Measurements from ENCODE around the gene SLC6A9. TPM values are rescaled to one million over a fixed set of nuclear protein-coding genes. Genes with fewer than 3 reads are reported as not detected.

SLC6A9 gene
- total RNA-seq, 1 donor from 2014 or later: 51.6 TPM

- Mint-ChIP-seq H3K4me3 (ENCODE audit: unreplicated experiment) (no peak overlapping the region), H3K27ac (ENCODE audit: unreplicated experiment) (no peak overlapping the region), H3K9me3 (ENCODE audit: unreplicated experiment) (no peaks in the 10 kb centered on the region), H3K27me3 (ENCODE audit: unreplicated experiment) (no peaks in the 10 kb centered on the region), H3K36me3 (ENCODE audit: unreplicated experiment) (peaks cover 22% of the 10 kb centered on the region), H3K4me1 (ENCODE audit: unreplicated experiment) (no peaks in the 10 kb centered on the region)
- no peak for TF ChIP-seq CTCF (IDR thresholded peaks at IDR 0.05)
- DNase-seq (ENCODE audit: extremely low spot score, unreplicated experiment): no peak
Measured at GRCh38 chr1:43957407-43958040, 73.7 kb downstream of the SLC6A9 start.

DNA sequence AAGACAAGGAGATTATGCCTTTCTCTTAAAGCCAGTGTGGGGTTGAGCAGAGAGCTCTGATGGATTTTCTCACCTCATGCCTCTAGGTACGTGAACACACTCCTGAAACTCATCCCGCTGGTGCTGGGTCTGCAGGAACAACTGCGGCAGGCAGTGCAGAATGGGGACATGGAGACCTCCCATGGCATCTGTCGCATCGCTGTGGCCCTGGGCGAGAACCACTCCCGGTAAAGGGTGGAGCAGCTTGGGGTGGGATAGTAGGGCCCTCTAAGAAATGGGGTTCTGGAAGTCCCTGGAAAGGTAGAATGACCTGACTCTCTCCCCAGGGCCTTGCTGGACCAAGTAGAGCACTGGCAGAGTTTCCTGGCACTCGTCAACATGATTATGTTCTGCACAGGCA lies 75.0 kb downstream of the SLC6A9 start:
- H3K9me3 Mint-ChIP-seq (ENCODE audit: unreplicated experiment): no peaks in the 10 kb centered on the region
- peaks cover 17% of the 10 kb centered on the region for H3K36me3 Mint-ChIP-seq (ENCODE audit: unreplicated experiment)
- no peak for TF ChIP-seq CTCF (IDR thresholded peaks at IDR 0.05)
- H3K4me1 Mint-ChIP-seq (ENCODE audit: unreplicated experiment): no peaks in the 10 kb centered on the region
- no peak overlapping the region for H3K27ac Mint-ChIP-seq (ENCODE audit: unreplicated experiment)
- H3K27me3 Mint-ChIP-seq (ENCODE audit: unreplicated experiment): no peaks in the 10 kb centered on the region
- DNase-seq (ENCODE audit: extremely low spot score, unreplicated experiment): no peak
- no peak overlapping the region for H3K4me3 Mint-ChIP-seq (ENCODE audit: unreplicated experiment)

- no peak overlapping the region for H3K27ac Mint-ChIP-seq (ENCODE audit: unreplicated experiment)
- no peaks in the 10 kb centered on the region for H3K27me3 Mint-ChIP-seq (ENCODE audit: unreplicated experiment)
- H3K4me3 Mint-ChIP-seq (ENCODE audit: unreplicated experiment): no peak overlapping the region
- no peak for TF ChIP-seq CTCF (IDR thresholded peaks at IDR 0.05)
- H3K9me3 Mint-ChIP-seq (ENCODE audit: unreplicated experiment): no peaks in the 10 kb centered on the region
- H3K4me1 Mint-ChIP-seq (ENCODE audit: unreplicated experiment): no peaks in the 10 kb centered on the region
- H3K36me3 Mint-ChIP-seq (ENCODE audit: unreplicated experiment): peaks cover 23% of the 10 kb centered on the region
- no peak for DNase-seq (ENCODE audit: extremely low spot score, unreplicated experiment)
Measured at GRCh38 chr1:43954036-43954435, 77.2 kb downstream of the SLC6A9 start.

- Mint-ChIP-seq H3K9me3 (ENCODE audit: unreplicated experiment) (no peaks in the 10 kb centered on the region), H3K4me1 (ENCODE audit: unreplicated experiment) (peaks cover 7% of the 10 kb centered on the region), H3K36me3 (ENCODE audit: unreplicated experiment) (peaks cover 19% of the 10 kb centered on the region), H3K27ac (ENCODE audit: unreplicated experiment) (no peak overlapping the region), H3K4me3 (ENCODE audit: unreplicated experiment) (no peak overlapping the region), H3K27me3 (ENCODE audit: unreplicated experiment) (no peaks in the 10 kb centered on the region)
- TF ChIP-seq CTCF (IDR thresholded peaks at IDR 0.05): no peak
- no peak for DNase-seq (ENCODE audit: extremely low spot score, unreplicated experiment)
Measured at GRCh38 chr1:43953361-43953760, 77.9 kb downstream of the SLC6A9 start.

- no peak overlapping the region for H3K27ac Mint-ChIP-seq (ENCODE audit: unreplicated experiment)
- peaks cover 12% of the 10 kb centered on the region for H3K4me1 Mint-ChIP-seq (ENCODE audit: unreplicated experiment)
- no peak overlapping the region for H3K4me3 Mint-ChIP-seq (ENCODE audit: unreplicated experiment)
- no peaks in the 10 kb centered on the region for H3K27me3 Mint-ChIP-seq (ENCODE audit: unreplicated experiment)
- H3K9me3 Mint-ChIP-seq (ENCODE audit: unreplicated experiment): no peaks in the 10 kb centered on the region
- no peak for DNase-seq (ENCODE audit: extremely low spot score, unreplicated experiment)
- H3K36me3 Mint-ChIP-seq (ENCODE audit: unreplicated experiment): peaks cover 13% of the 10 kb centered on the region
- no peak for TF ChIP-seq CTCF (IDR thresholded peaks at IDR 0.05)
Measured at GRCh38 chr1:43952731-43953346, 78.4 kb downstream of the SLC6A9 start.

Data from osteocyte (in vitro differentiated cells).